Activated CD4-positive, alpha-beta memory T cell treated with anti-CD3 and anti-CD28 coated beads for 36 hours (primary cell): ENCODE data around the gene MTREX. TPM values are rescaled to one million over a fixed set of nuclear protein-coding genes. Genes with fewer than 3 reads are reported as not detected.

Source experiments
- CTCF ChIA-PET: fragments of 350-600 bp; sonication (Branson Sonifier 250); formaldehyde crosslinking; loops from one replicate; lab custom pipeline; 2021; ENCODE audit warnings: antibody characterized with exemption, inconsistent platforms; lab: Charles Lee
- POLR2A ChIA-PET: fragments of 350-600 bp; sonication (Branson Sonifier 250); formaldehyde crosslinking; loops from one replicate; lab custom pipeline; 2021; ENCODE audit warnings: antibody characterized with exemption; lab: Charles Lee
- DNase-seq: peaks from one replicate; pipeline ENCODE4 v3.0.0-alpha.2; 2020
- H3K27ac Mint-ChIP-seq: one replicate; pipeline ENCODE4 v1.8.0; 2021; ENCODE audit warnings: mixed read lengths
- H3K27me3 Mint-ChIP-seq: one replicate; pipeline ENCODE4 v1.8.0; 2021; ENCODE audit warnings: mixed read lengths
- H3K36me3 Mint-ChIP-seq: one replicate; pipeline ENCODE4 v1.8.0; 2021; ENCODE audit warnings: mixed read lengths
- H3K4me1 Mint-ChIP-seq: one replicate; pipeline ENCODE4 v1.8.0; 2021; ENCODE audit warnings: low read depth, mixed read lengths
- H3K4me3 Mint-ChIP-seq: one replicate; pipeline ENCODE4 v1.8.0; 2021; ENCODE audit warnings: mild to moderate bottlenecking, mixed read lengths
- H3K9me3 Mint-ChIP-seq: one replicate; pipeline ENCODE4 v1.8.0; 2021; ENCODE audit warnings: mixed read lengths
- intact Hi-C: fragments of 100-400 bp; cut with micrococcal nuclease; formaldehyde crosslinking; loops from one replicate; pipeline ENCODE4 v1.15.1; 2023
- total RNA-seq, 2 experiments: library from RNA; stranded (reverse); gene quantifications; one replicate each; pipeline ENCODE4 v1.2.3, GENCODE V29; 2021

Gene MTREX
- 10 to 100 TPM; 87.4 to 96.6 TPM for total RNA-seq

DNA sequence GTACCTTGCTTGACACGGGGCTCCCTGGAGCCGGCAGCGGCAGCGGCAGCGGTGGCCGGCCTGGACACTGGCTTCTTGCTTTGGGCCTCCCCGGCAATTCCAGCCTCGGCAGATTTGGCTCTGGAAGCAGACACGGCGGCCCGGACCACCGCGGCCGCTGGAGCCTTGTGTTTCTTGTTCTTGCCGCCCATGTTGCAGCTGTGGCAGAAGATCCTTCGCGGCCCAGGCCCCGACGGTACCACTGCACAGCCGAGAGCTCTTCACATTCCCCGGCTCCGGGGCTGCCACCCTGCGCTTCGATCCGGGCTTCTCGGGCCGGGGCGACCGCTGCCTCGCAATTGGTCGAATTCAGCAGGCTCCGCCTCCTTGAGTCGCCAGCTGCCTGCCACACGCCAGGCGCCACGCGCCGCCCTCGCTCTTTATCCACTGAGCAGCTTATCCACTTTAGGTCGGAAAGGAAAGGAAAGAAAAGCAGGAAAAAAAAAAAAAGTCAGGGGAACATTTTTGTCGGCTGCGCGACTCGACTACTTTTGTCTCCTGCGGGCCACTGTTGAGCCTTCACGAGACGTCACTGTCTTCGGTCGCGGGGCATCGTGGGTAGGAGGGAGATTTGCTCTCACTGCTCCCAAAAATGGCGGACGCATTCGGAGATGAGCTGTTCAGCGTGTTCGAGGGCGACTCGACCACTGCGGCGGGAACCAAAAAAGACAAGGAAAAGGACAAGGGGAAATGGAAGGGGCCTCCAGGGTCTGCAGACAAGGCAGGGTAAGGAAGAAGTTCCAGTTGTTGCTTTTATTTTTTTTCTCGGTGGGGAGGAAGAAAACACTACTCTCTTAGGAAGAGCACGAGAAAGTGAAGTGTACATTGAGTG is at the start of gene MTREX, which contains the start of gene DHX29:
MTREX (plus strand) TSS at position 607 of the 871 bp plus-strand sequence; CDS start at position 632, 25 bp downstream.
DHX29 (minus strand) TSS at position 312 of the 871 bp plus-strand sequence; CDS start at position 191, 121 bp downstream.
- DNase-seq: peak; percentile 92
- no peaks in the 10 kb centered on the region for H3K27me3 Mint-ChIP-seq
- peaks cover 14% of the 10 kb centered on the region for H3K36me3 Mint-ChIP-seq
- POLR2A ChIA-PET: interaction anchor here (0.6 to 2.3 kb wide), 7 partner anchors 11 to 404 kb away, joined by 3 to 6 read pairs (median 4); partner anchors contain the start of gene CDC20B
- CTCF ChIA-PET: interaction anchor here (0.6 to 2.0 kb wide), 14 partner anchors 9 to 384 kb away, joined by 3 to 5 read pairs (median 3); partner anchors contain the start of gene CDC20B
- no peak within 1 kb of the TSS for H3K4me3 Mint-ChIP-seq
- H3K4me1 Mint-ChIP-seq: peaks cover 32% of the 10 kb centered on the region
- no peak within 1 kb of the TSS for H3K27ac Mint-ChIP-seq
- intact Hi-C loops: loop anchor here (1.0 kb wide), 3 partner anchors 31 to 134 kb away; partner anchors contain the start of genes CDC20B and MCIDAS
- peaks cover 3% of the 10 kb centered on the region for H3K9me3 Mint-ChIP-seq

DNA sequence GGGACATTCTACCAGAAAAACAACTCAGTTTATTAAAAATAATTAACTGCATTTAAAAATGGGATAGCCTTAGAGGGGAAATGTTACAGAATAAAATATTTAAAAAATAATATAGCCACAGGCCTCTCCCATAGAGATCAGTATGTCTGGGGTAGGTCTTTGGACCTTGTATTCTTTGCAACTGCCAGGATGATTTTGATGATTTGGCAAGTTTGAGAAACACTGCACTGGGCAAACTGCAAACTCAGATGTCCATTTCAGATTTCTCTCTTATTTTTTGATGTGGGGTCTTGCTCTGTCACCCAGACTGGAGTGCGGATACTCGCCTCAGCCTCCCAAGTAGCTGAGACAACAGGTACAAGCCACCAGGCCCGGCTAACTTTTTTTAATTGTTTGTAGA is 49.5 kb upstream of the MTREX start:
- Mint-ChIP-seq H3K9me3 (no peaks in the 10 kb centered on the region), H3K4me1 (no peaks in the 10 kb centered on the region), H3K27me3 (no peaks in the 10 kb centered on the region), H3K36me3 (peaks cover 37% of the 10 kb centered on the region), H3K4me3 (no peak overlapping the region), H3K27ac (no peak overlapping the region)
- intact Hi-C loops: no loop called here
- ChIA-PET CTCF (no interaction called here), POLR2A (no interaction called here)
- DNase-seq: no peak

DNA sequence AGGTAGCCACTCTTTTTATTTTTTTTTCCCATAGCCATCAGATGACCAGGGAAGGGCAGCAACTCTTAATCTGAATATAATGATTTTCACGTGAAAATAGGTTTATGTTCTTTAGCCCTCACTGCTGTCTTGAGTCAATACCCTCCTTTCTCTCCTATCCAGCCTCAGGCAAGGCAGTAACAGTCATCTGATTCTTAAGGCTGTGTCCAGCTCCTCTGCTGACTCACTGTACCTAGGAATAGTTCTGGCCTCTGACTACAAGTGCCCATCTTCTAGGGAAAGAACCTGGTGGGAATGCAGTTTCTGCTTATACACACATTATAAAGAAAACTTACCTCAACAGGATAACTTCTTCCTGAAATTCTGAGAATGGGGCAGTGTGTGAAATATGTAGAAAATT is 31.0 kb upstream of the MTREX start:
- DNase-seq: no peak
- Mint-ChIP-seq H3K9me3 (no peaks in the 10 kb centered on the region), H3K4me3 (no peak overlapping the region), H3K27me3 (no peaks in the 10 kb centered on the region), H3K36me3 (peaks cover 41% of the 10 kb centered on the region), H3K4me1 (no peaks in the 10 kb centered on the region), H3K27ac (no peak overlapping the region)
- ChIA-PET CTCF (no interaction called here), POLR2A (no interaction called here)
- intact Hi-C loops: no loop called here

DNA sequence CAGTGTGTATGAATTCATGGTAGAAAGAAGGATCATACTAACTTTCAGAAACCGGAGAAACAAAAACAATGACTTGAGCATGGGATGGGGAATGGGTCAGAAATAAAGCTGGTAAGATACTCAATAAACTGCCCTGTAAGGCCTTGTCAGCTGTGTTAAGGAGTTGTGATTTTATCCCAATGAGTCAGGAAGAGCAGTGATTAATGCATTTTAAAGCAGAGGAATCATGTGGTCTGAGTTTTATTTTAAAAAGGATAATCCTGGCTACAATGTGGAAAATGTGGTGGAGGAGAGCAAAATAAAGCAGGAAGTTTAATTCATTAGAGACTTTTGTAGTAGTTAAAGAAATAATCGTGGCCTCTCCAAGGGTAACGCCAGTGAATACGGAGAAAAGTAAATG is 29.0 kb upstream of the MTREX start:
- H3K27me3 Mint-ChIP-seq: no peaks in the 10 kb centered on the region
- no peaks in the 10 kb centered on the region for H3K4me1 Mint-ChIP-seq
- H3K27ac Mint-ChIP-seq: no peak overlapping the region
- peaks cover 41% of the 10 kb centered on the region for H3K36me3 Mint-ChIP-seq
- H3K9me3 Mint-ChIP-seq: no peaks in the 10 kb centered on the region
- intact Hi-C loops: no loop called here
- no peak overlapping the region for H3K4me3 Mint-ChIP-seq
- no peak for DNase-seq
- ChIA-PET POLR2A (no interaction called here), CTCF (no interaction called here)

DNA sequence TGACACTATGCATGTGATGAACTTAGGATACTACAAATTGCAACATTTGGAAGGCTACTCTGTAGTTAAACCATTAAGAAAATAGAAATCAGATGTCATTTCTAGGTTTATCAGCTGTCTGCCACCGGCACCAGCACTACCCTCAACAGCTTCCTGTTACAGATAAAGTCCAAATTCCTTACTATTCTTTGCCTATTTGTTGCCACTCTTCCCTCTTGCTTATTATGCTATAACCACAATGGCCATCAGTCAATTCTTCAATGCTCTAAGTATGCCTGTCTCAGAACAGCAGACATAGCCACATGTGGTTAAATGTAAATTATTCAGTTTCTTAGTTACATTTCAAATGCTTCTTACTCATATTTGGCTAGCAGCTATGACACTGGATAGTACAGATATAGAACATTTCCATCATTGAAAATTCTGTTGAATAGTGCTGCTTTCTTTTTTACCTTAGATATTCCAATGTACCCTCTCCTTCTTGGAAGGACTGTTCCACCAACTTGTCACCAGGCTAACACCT is 21.3 kb upstream of the MTREX start:
- POLR2A ChIA-PET: no interaction called here
- Mint-ChIP-seq H3K4me3 (no peak overlapping the region), H3K4me1 (no peaks in the 10 kb centered on the region), H3K27ac (no peak overlapping the region), H3K36me3 (peaks cover 35% of the 10 kb centered on the region), H3K9me3 (no peaks in the 10 kb centered on the region), H3K27me3 (no peaks in the 10 kb centered on the region)
- CTCF ChIA-PET: no interaction called here
- intact Hi-C loops: no loop called here
- DNase-seq: no peak

DNA sequence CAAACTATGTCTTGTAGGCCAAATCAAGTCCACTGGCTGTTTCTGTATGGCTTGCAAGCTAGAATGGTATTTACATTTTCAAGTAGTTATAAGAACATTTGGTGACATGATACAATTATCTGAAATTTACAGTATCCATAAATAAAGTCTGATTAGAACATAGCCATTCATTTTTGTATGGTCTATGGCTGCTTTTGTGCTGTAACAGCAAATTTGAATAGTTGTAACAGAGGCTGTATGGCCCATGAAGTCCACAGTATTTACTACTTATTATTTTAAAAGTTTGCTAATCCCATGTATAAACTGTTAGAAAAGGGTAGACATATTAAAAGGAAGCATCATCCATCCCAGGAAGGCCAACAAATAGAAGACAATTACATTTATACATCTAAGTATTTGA is 18.0 kb upstream of the MTREX start:
- ChIA-PET CTCF (interaction anchor here (1.3 kb wide), 1 partner anchor 18 kb away, joined by 3 read pairs; the partner anchor contains the start of genes DHX29 and MTREX), POLR2A (no interaction called here)
- intact Hi-C loops: no loop called here
- Mint-ChIP-seq H3K9me3 (no peaks in the 10 kb centered on the region), H3K4me1 (no peaks in the 10 kb centered on the region), H3K27ac (no peak overlapping the region), H3K4me3 (no peak overlapping the region), H3K36me3 (peaks cover 45% of the 10 kb centered on the region), H3K27me3 (no peaks in the 10 kb centered on the region)
- DNase-seq: no peak

DNA sequence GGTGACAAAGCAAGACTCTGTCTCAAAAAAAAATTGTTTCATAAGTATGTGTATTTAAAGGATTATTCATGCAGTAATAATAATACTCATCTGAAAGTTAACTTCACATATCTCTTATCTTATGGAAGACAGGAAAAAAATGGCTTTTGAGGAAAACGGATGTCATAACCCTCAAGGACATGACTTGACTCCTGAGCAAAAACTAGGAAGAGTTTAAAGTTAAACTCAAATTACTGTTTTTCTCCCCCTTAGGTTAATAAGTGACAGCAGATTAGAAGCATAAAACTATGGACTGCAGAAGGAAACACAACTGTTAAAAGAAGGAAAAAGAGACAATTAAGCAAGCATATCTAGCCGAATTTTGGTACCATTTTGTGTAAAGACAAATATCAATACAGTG is 16.8 kb upstream of the MTREX start:
- Mint-ChIP-seq H3K4me3 (no peak overlapping the region), H3K9me3 (no peaks in the 10 kb centered on the region), H3K4me1 (no peaks in the 10 kb centered on the region), H3K36me3 (peaks cover 48% of the 10 kb centered on the region), H3K27ac (no peak overlapping the region), H3K27me3 (no peaks in the 10 kb centered on the region)
- POLR2A ChIA-PET: no interaction called here
- no peak for DNase-seq
- CTCF ChIA-PET: no interaction called here
- intact Hi-C loops: no loop called here

DNA sequence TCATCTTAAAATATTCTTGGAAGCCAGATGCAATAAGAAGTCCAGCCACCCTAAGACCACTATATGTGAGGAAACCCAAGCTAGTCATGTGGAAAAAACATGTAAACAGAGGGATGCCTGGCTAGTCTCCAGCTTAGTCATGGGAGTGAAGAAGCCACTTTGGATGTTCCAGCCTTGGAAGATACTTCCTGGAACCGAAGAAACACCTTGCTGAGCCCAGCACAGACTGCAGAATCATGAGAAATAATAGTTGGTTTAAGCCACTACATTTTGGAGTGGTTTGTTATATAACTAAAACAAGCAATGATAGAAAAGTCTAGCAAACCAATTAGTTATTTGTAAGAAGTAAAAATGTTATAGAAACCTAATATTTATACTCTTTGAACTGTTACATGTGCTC is 12.9 kb upstream of the MTREX start:
- Mint-ChIP-seq H3K36me3 (peaks cover 38% of the 10 kb centered on the region), H3K4me1 (no peaks in the 10 kb centered on the region), H3K4me3 (no peak overlapping the region), H3K9me3 (no peaks in the 10 kb centered on the region), H3K27me3 (no peaks in the 10 kb centered on the region), H3K27ac (no peak overlapping the region)
- intact Hi-C loops: no loop called here
- POLR2A ChIA-PET: no interaction called here
- CTCF ChIA-PET: no interaction called here
- DNase-seq: no peak

DNA sequence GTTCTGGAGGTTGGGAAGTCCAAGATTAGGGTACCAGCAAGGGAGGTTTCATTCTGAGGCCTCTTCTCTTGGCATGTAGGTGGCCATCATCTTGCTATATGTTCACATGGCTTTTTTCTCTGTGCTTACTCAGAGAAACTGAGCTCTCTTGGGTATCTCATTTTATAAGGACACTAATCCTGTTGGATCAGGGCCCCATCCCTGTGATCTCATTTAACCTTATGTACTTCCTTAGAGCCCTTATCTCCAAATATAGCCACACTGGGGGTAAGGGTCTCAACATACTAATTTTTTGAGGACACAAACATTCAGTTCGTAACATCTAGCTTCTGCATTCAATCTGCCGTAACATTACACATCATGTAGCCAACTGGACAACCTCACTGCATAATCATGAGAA is 6.9 kb upstream of the MTREX start:
- H3K27ac Mint-ChIP-seq: no peak overlapping the region
- H3K27me3 Mint-ChIP-seq: no peaks in the 10 kb centered on the region
- peaks cover 20% of the 10 kb centered on the region for H3K36me3 Mint-ChIP-seq
- peaks cover 13% of the 10 kb centered on the region for H3K4me1 Mint-ChIP-seq
- peaks cover 7% of the 10 kb centered on the region for H3K9me3 Mint-ChIP-seq
- no peak for DNase-seq
- POLR2A ChIA-PET: interaction anchor here (0.7 kb wide), 1 partner anchor 312 kb away, joined by 3 read pairs; no protein-coding TSS in a partner anchor
- no peak overlapping the region for H3K4me3 Mint-ChIP-seq
- intact Hi-C loops: no loop called here
- CTCF ChIA-PET: no interaction called here

DNA sequence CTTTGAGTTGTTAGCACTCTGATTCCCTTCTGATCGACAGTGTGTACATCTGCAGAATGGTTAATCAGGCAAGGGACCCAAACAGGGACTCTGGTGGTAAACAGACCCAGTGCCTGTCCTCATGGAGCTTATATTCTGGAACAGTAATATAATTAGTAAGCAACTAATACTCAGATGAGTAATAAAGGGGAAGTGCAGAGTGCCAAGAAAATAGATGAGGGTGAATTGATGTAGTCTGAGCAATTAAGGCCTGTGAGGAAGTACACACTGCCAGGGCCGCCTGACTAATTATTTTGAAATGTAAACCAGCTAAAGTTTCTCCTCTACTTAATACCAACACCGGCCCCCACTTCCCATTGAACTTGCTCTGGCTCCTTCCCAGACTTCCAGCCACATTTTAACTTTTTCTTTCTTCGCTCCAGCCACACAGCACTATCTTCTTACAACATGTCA is 4.5 kb upstream of the MTREX start:
- no peak overlapping the region for H3K4me3 Mint-ChIP-seq
- peaks cover 15% of the 10 kb centered on the region for H3K36me3 Mint-ChIP-seq

DNA sequence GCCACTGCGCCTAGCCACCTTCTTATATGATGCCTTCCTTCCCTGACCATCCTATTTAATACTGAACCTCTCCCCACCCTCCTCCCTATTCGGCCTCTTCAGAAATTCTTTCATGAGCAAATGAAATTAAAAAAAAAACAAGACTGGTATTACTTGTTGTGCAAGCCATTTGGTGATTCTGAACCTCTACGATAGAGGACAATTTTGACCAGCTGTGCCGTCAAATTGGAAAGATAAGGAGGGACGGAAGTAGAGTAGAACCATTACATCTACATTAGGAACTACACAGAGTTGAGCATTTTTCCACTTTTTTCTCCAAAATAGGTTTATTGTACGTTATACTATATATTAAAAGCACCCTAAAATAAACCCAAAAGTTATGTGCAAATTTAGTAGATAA is 3.2 kb upstream of the MTREX start:
- POLR2A ChIA-PET: no interaction called here
- CTCF ChIA-PET: interaction anchor here (1.1 kb wide), 1 partner anchor 38 kb away, joined by 3 read pairs; no protein-coding TSS in a partner anchor
- H3K4me1 Mint-ChIP-seq: peaks cover 13% of the 10 kb centered on the region
- H3K27ac Mint-ChIP-seq: no peak overlapping the region
- DNase-seq: no peak
- H3K9me3 Mint-ChIP-seq: peaks cover 7% of the 10 kb centered on the region
- no peaks in the 10 kb centered on the region for H3K27me3 Mint-ChIP-seq
- H3K4me3 Mint-ChIP-seq: no peak overlapping the region
- intact Hi-C loops: no loop called here
- H3K36me3 Mint-ChIP-seq: peaks cover 15% of the 10 kb centered on the region

More for the DNA sequence above, 4.5 kb upstream of the MTREX start:
- peaks cover 7% of the 10 kb centered on the region for H3K9me3 Mint-ChIP-seq
- POLR2A ChIA-PET: no interaction called here
- H3K27me3 Mint-ChIP-seq: no peaks in the 10 kb centered on the region
- intact Hi-C loops: no loop called here
- peaks cover 13% of the 10 kb centered on the region for H3K4me1 Mint-ChIP-seq
- no peak for DNase-seq
- no peak overlapping the region for H3K27ac Mint-ChIP-seq
- CTCF ChIA-PET: interaction anchor here (1.2 kb wide), 1 partner anchor 131 kb away, joined by 3 read pairs; no protein-coding TSS in a partner anchor

DNA sequence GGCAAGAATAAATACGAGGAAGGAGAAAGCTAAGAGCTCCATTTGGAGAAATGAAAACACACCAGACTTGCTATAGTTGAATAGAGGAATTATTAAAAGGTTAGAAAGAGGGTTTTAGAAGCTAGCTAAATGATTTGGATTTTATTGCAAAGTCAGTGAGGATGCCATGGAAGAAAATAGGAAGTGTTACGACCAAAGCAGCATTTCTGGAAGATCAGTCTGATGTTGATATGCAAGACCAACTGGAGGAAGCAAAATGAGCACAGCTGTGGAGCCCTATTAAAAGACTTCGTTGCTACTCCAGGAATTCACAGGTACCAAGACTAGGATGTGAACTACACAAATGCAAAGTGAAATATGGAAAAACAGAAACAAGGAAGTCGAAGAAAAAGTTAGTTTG is 2.4 kb upstream of the MTREX start:
- Mint-ChIP-seq H3K4me1 (peaks cover 15% of the 10 kb centered on the region), H3K36me3 (peaks cover 15% of the 10 kb centered on the region), H3K27ac (no peak overlapping the region), H3K27me3 (no peaks in the 10 kb centered on the region), H3K9me3 (peaks cover 7% of the 10 kb centered on the region), H3K4me3 (no peak overlapping the region)
- no peak for DNase-seq
- ChIA-PET CTCF (interaction anchor here (0.7 to 1.1 kb wide), 2 partner anchors 21 to 37 kb away, joined by 3 read pairs; no protein-coding TSS in a partner anchor), POLR2A (no interaction called here)
- intact Hi-C loops: no loop called here
